HEK293T (cell line): ENCODE data around the gene GCLM.

ENCODE experiments used
- CTCF ChIA-PET: fragments of 350-600 bp; formaldehyde crosslinking; extraction: SDS; loops from one replicate; lab custom pipeline; 2021; ENCODE audit warnings: antibody characterized with exemption, inconsistent platforms; lab: Yijun Ruan, JAX
- POLR2A ChIA-PET: fragments of 350-600 bp; formaldehyde crosslinking; extraction: SDS; loops from one replicate; lab custom pipeline; 2020; ENCODE audit warnings: antibody characterized with exemption, inconsistent platforms; lab: Yijun Ruan, JAX
- DNase-seq: peaks from one replicate; pipeline ENCODE4 v3.0.0; 2012; ENCODE audit warnings: mixed read lengths; ENCODE audit errors: extremely low spot score
- ARNT ChIP-seq: fragments of 450-650 bp; IDR thresholded peaks from 2 replicates; pipeline ENCODE4 v1.6.1; 2017; ENCODE audit warnings: mild to moderate bottlenecking
- BHLHE40 ChIP-seq: fragments of 450-650 bp; IDR thresholded peaks from 2 replicates; pipeline ENCODE4 v1.6.1; 2016; ENCODE audit warnings: mild to moderate bottlenecking, moderate library complexity, borderline replicate concordance
- CTBP1 ChIP-seq: fragments of 450-650 bp; IDR thresholded peaks from 2 replicates; pipeline ENCODE4 v1.6.1; 2016; ENCODE audit warnings: borderline replicate concordance
- ELF4 ChIP-seq: fragments of 450-650 bp; IDR thresholded peaks from 2 replicates; pipeline ENCODE4 v1.6.1; 2017; ENCODE audit warnings: antibody characterized with exemption
- FOXA1 ChIP-seq: fragments of 450-650 bp; IDR thresholded peaks from 2 replicates; pipeline ENCODE4 v1.6.1; 2016; ENCODE audit warnings: mild to moderate bottlenecking
- FOXK2 ChIP-seq: fragments of 450-650 bp; IDR thresholded peaks from 2 replicates; pipeline ENCODE4 v1.6.1; 2016; ENCODE audit warnings: mild to moderate bottlenecking
- FOXM1 ChIP-seq: fragments of 450-650 bp; IDR thresholded peaks from 2 replicates; pipeline ENCODE4 v1.6.1; 2017; ENCODE audit warnings: mild to moderate bottlenecking, borderline replicate concordance
- HDGF ChIP-seq: fragments of 450-650 bp; IDR thresholded peaks from 2 replicates; pipeline ENCODE4 v1.6.1; 2017; ENCODE audit warnings: antibody characterized with exemption, borderline replicate concordance
- L3MBTL2 ChIP-seq: fragments of 450-650 bp; conservative IDR thresholded peaks from 2 replicates; pipeline ENCODE4 v1.6.1; 2016; ENCODE audit warnings: mild to moderate bottlenecking
- LEF1 ChIP-seq: fragments of 450-650 bp; IDR thresholded peaks from 2 replicates; pipeline ENCODE4 v1.6.1; 2017; ENCODE audit warnings: mild to moderate bottlenecking, borderline replicate concordance
- NFRKB ChIP-seq: fragments of 450-650 bp; IDR thresholded peaks from 2 replicates; pipeline ENCODE4 v1.6.1; 2016; ENCODE audit warnings: mild to moderate bottlenecking, moderate library complexity
- PKNOX1 ChIP-seq: fragments of 450-650 bp; IDR thresholded peaks from 2 replicates; pipeline ENCODE4 v1.6.1; 2016
- SP1 ChIP-seq: fragments of 450-650 bp; IDR thresholded peaks from 2 replicates; pipeline ENCODE4 v1.6.1; 2017
- SUZ12 ChIP-seq: fragments of 450-650 bp; IDR thresholded peaks from 2 replicates; pipeline ENCODE4 v1.6.1; 2016; ENCODE audit warnings: mild to moderate bottlenecking
- TARDBP ChIP-seq: fragments of 450-650 bp; IDR thresholded peaks from 2 replicates; pipeline ENCODE4 v1.6.1; 2016
- ZNF384 ChIP-seq: fragments of 450-650 bp; IDR thresholded peaks from 2 replicates; pipeline ENCODE4 v1.6.1; 2016

The GCLM gene

DNA sequence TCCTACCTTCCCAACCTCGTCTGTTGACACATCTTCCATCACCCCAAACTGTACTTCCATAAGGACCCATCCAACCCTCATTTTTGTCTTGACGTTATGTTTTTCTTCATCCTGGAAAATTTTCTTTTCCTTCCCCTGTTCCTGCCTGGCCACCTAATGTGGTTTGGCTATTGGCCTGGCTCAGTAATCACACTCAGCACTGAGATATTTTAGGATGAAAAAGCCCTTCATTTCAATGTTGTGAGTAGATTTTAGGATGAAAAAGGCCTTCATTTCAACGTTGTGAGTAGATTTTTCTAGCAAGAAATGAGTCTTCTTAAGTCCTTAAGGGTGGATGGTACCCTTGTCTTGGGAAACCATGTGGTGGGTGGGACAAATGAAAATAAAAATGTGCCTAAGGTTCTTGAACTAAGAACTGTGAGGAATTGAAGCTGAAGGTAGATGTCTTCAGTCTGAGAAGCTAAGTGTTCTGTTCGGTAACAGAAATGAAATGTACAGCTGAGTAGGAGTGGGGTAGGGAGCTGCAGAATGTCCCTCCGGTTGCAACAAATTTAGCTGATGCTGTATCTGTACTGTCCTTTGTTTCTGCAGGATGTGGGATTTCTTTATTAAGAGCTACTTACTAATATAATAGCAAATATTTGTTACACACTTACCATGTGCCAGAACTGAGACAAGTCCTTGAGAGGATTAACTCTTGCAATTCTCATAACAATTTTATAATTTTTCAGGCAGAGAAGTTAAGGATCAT lies 66.3 kb downstream of the GCLM start:
- TF ChIP-seq NFRKB (no peak), PKNOX1 (no peak), TARDBP (no peak), FOXK2 (no peak), HDGF (no peak), ELF4 (no peak), BHLHE40 (no peak), CTBP1 (no peak), FOXM1 (no peak), SP1 (no peak), ARNT (no peak), SUZ12 (no peak), FOXA1 (no peak), LEF1 (no peak), L3MBTL2 (no peak), ZNF384 (no peak)
- ChIA-PET CTCF (interaction anchor here (0.5 to 5.4 kb wide), 3 partner anchors 117 to 213 kb away, joined by 3 to 61 read pairs (median 6); no protein-coding TSS in a partner anchor), POLR2A (interaction anchor here (1.1 kb wide), 1 partner anchor 36 kb away, joined by 3 read pairs; no protein-coding TSS in a partner anchor)
- DNase-seq: no peak

- CTCF ChIA-PET: interaction anchor here (5.4 kb wide), 1 partner anchor 212 kb away, joined by 61 read pairs; no protein-coding TSS in a partner anchor
- TF ChIP-seq TARDBP: no peak
- TF ChIP-seq LEF1: no peak
- no peak for DNase-seq
- POLR2A ChIA-PET: no interaction called here
Observed at GRCh38 chr1:93841771-93842170, 67.5 kb downstream of the GCLM start.

DNA sequence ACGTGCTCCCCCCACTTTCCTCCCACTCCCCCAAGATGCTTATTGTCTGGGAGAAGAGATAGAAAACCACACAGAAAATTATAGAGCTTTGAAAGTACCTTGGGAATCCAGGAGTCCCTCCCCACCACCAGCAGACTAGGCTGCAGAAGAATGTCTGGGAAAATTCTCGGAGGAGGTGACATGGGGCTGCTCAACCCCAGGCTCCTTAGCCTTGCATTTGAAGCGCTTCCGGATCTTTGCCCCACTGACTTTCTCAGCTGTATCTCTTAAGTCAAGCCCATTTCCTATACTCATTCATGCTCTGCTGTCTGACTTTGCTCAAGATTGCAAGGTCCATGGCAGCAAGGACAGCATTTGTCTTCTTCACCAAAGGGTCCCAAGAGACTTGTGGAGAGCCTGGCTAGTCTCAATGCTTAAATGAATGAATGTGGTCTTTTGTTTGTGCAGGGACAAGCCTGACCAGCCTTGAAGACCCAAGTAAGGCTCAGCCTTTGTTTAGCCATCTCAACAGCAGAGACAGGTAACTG lies 68.2 kb downstream of the GCLM start:
- ChIA-PET POLR2A (no interaction called here), CTCF (no interaction called here)
- no peak for DNase-seq
- no peak for TF ChIP-seq ZNF384

DNA sequence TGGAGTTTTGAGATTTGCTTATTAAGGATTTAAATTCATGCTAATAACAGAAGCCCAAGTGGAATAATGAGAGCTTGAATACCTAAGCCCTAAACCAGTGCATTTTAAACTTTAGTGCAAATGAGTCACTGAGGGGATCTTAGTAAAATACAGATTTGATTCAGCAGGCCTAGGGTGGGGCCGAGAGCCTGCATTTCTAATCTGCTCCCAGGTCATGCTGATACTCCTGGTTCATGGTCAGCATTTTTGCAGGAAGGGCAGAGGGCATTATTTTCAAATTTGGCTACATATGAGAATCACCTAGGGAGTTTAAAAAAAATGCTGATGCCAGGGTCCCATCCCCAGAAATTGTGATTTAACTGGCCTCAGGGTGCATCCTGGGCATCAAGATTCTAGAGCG lies 69.5 kb downstream of the GCLM start:
- DNase-seq: no peak
- CTCF ChIA-PET: interaction anchor here (1.5 kb wide), 1 partner anchor 211 kb away, joined by 4 read pairs; no protein-coding TSS in a partner anchor
- TF ChIP-seq FOXA1: no peak
- no peak for TF ChIP-seq FOXM1
- TF ChIP-seq LEF1: no peak
- TF ChIP-seq NFRKB: no peak
- no peak for TF ChIP-seq L3MBTL2
- no peak for TF ChIP-seq BHLHE40
- no peak for TF ChIP-seq ELF4
- no peak for TF ChIP-seq TARDBP
- TF ChIP-seq ZNF384: no peak
- no peak for TF ChIP-seq SUZ12
- TF ChIP-seq HDGF: no peak
- TF ChIP-seq SP1: no peak
- POLR2A ChIA-PET: no interaction called here

GRCh38 chr1:93839307-93839706 lies 69.9 kb downstream of the GCLM start:
- POLR2A ChIA-PET: no interaction called here
- no peak for TF ChIP-seq NFRKB
- TF ChIP-seq SUZ12: no peak
- no peak for TF ChIP-seq SP1
- TF ChIP-seq BHLHE40: no peak
- no peak for TF ChIP-seq ARNT
- TF ChIP-seq FOXA1: no peak
- no peak for TF ChIP-seq FOXK2
- TF ChIP-seq PKNOX1: no peak
- TF ChIP-seq FOXM1: no peak
- TF ChIP-seq L3MBTL2: no peak
- TF ChIP-seq HDGF: no peak
- no peak for TF ChIP-seq LEF1
- no peak for TF ChIP-seq ZNF384
- no peak for TF ChIP-seq ELF4
- TF ChIP-seq TARDBP: no peak
- no peak for TF ChIP-seq CTBP1
- no peak for DNase-seq
- CTCF ChIA-PET: interaction anchor here (1.5 kb wide), 1 partner anchor 210 kb away, joined by 4 read pairs; no protein-coding TSS in a partner anchor

DNA sequence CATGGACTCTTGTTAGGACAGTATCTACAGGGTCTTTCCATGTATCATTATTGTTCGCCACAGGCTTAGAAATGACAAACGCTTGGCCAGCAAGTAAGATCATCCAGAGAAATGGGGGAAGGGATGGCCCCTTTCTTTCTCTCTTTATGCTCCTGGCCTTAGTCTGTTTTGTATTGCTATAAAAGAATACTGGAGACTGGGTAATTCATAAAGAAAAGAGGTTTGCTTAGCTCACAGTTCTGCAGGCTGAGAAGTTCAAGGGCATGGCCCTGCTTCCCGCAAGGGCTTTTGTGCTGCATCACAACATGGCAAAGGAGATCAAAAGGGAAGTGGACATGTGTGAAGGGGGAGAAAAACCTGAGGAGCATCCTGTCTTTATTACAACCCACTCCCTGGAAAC lies 71.3 kb downstream of the GCLM start:
- no peak for DNase-seq
- CTCF ChIA-PET: interaction anchor here (1.3 to 1.6 kb wide), 2 partner anchors 8 to 209 kb away, joined by 3 read pairs; no protein-coding TSS in a partner anchor
- POLR2A ChIA-PET: interaction anchor here (1.4 kb wide), 1 partner anchor 8 kb away, joined by 5 read pairs; no protein-coding TSS in a partner anchor
- TF ChIP-seq CTBP1 (no peak), BHLHE40 (no peak), L3MBTL2 (no peak), LEF1 (no peak), ARNT (no peak), FOXK2 (no peak), FOXA1 (no peak), SP1 (no peak), HDGF (no peak), ELF4 (no peak), SUZ12 (no peak), FOXM1 (no peak), TARDBP (no peak), ZNF384 (no peak)
